Measurements from ENCODE around the gene MPDU1.

MPDU1 gene

GRCh38 chr17:7561028-7561575 lies 22.6 kb upstream of the MPDU1 start:
- peak; percentile 91 for DNase-seq

- peak; percentile 97 for DNase-seq
Observed at GRCh38 chr17:7561589-7562207, 22.0 kb upstream of the MPDU1 start, which contains the start of gene SENP3. TSS of gene SENP3 (plus strand) at chr17:7561919. CDS start at chr17:7563077, 1,158 bp downstream.

- DNase-seq = no peak
Observed at GRCh38 chr17:7562208-7562605, 21.4 kb upstream of the MPDU1 start.

- no peak for DNase-seq
Observed at GRCh38 chr17:7563115-7563869, 20.4 kb upstream of the MPDU1 start.

- DNase-seq = no peak
Observed at GRCh38 chr17:7569571-7569970, 14.1 kb upstream of the MPDU1 start.

GRCh38 chr17:7570351-7570750 lies 13.3 kb upstream of the MPDU1 start:
- no peak for DNase-seq

- no peak for DNase-seq
Observed at GRCh38 chr17:7572338-7572587, 11.4 kb upstream of the MPDU1 start.

- DNase-seq = peak; percentile 100
Observed at GRCh38 chr17:7572588-7573323, 10.9 kb upstream of the MPDU1 start.

GRCh38 chr17:7573324-7574080 lies 10.2 kb upstream of the MPDU1 start:
- DNase-seq = peak; percentile 92

GRCh38 chr17:7574176-7574953 lies 9.3 kb upstream of the MPDU1 start:
- DNase-seq = no peak

- DNase-seq = no peak
Observed at GRCh38 chr17:7575481-7575883, 8.2 kb upstream of the MPDU1 start.

GRCh38 chr17:7575959-7576358 lies 7.7 kb upstream of the MPDU1 start:
- no peak for DNase-seq

GRCh38 chr17:7576432-7576937 lies 7.2 kb upstream of the MPDU1 start:
- no peak for DNase-seq

GRCh38 chr17:7577327-7578199 lies 6.1 kb upstream of the MPDU1 start:
- DNase-seq = no peak

GRCh38 chr17:7579001-7579833 lies 4.4 kb upstream of the MPDU1 start, which contains the start of gene CD68:
TSS of gene CD68 (plus strand) at chr17:7579638. CDS start at chr17:7579678, 40 bp downstream.
- peak; percentile 89 for DNase-seq

- no peak for DNase-seq
Observed at GRCh38 chr17:7579834-7580603, 3.6 kb upstream of the MPDU1 start.

GRCh38 chr17:7580604-7581575 lies 2.8 kb upstream of the MPDU1 start:
- DNase-seq = no peak

Data from activated CD8-positive, alpha-beta memory T cell treated with anti-CD3 and anti-CD28 coated beads, Interleukin-2, amount 50 U/mL, for 48 hours (primary cell).